Measurements from ENCODE around the gene CHADL.

The CHADL gene

DNA sequence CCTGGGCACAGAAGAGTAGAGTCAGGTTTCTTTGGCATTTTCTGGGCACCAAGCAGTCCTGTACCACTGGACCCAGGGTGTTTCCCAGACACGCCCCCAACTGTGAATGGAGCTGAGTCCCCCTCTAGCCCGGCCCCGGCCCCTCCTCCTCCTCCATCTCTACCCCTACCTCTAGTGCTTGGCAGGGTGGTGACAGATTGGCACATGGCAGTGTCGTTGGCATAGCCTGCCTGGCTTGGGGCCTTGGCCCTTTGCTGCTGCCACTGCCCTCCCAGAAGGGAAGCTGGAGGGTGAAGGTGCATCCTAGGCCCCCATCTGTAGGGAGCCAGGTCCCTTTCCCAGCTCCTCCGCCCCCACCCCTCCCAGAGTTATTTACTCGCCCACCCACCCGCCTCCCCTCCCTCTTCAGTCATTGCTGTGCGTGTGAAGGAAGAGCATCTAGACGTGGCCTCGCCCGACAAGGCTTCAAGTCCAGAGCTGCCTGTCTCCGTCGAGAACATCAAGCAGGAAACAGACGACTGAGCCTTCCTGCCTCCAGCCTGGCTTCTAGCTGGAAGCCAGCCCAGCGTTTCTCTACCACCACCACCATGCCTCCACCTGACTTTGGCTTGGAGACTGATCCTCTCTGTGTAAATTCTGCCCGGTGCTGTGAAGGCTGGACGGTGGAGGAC lies 10.9 kb downstream of the CHADL start:
- no peak for DNase-seq

DNA sequence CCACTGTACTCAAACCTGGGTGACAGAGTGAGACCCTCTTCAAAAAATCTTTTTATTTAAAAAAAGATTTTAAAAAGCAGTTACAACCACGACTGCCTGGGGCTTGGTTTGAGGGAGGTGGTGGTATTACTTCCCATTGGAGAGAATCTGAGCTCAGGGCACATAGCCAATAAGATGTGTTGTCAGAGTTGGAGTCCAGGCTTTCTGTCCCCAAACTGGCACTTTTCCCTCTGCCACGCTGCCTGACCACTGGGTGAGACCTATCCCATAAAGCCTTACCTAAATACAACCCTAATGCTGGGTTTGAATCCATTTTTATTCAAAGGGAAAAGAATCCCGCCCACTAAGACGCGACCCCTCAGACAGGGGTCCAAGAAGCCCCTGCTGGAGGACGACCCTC lies 11.5 kb downstream of the CHADL start:
- no peak for DNase-seq

DNA sequence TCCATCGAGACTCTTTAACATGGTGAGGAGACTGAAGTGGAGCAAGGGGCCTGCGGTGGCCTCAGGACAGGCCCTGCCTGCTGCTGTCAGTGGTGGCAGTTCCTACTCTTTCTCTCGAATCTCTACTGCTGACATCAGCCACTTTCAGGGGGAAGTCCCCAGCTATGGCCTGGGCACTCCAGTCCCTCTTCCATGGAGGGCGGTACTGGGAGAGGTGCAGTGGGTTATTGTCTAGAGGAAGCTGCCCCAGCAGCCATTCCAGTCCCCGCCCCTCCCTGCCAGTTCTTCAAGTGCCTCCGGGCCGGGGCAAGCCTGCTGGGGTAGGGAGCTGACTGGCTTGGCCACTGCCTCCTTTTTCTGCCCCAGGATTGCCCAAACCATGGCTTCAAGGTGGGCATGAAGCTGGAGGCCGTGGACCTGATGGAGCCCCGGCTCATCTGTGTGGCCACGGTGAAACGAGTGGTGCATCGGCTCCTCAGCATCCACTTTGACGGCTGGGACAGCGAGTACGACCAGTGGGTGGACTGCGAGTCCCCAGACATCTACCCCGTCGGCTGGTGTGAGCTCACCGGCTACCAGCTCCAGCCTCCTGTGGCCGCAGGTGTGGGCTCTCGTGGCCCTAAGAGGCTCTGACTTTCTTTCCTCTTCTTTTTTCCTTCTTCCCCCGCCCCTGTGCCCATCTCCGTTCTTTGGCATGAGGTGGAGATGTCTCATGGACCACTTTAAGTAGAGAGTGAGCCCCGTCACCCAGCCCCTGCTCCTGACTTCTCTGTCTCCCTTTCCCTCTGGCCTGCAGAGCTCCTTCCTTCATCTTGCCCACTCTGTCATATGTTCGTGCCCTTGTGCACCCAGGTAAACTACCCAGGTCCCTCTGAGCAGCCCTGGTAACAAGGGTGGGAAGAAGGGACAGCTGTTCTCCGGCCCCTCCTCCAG lies 13.7 kb downstream of the CHADL start:
- DNase-seq, result no peak

DNA sequence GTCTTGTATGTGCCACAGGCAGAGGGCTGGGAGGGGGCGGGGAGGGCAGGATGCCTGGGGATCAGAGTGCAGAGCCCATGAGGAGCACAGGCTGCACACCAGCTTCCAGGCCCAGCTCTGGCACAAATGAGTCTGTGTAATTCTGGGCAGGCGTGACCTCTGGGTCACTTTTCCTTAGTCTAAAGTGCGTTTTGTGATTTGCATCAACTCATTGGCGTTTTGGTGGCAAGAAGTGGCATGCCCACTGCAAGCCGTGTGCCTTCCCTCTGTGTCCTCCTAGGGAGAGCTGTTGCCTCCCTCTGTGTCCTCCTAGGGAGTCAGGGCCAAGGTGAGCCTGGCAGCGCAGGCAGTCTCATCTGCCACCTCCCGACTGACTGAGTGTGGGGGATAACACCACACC lies 17.2 kb downstream of the CHADL start:
- no peak for DNase-seq

DNA sequence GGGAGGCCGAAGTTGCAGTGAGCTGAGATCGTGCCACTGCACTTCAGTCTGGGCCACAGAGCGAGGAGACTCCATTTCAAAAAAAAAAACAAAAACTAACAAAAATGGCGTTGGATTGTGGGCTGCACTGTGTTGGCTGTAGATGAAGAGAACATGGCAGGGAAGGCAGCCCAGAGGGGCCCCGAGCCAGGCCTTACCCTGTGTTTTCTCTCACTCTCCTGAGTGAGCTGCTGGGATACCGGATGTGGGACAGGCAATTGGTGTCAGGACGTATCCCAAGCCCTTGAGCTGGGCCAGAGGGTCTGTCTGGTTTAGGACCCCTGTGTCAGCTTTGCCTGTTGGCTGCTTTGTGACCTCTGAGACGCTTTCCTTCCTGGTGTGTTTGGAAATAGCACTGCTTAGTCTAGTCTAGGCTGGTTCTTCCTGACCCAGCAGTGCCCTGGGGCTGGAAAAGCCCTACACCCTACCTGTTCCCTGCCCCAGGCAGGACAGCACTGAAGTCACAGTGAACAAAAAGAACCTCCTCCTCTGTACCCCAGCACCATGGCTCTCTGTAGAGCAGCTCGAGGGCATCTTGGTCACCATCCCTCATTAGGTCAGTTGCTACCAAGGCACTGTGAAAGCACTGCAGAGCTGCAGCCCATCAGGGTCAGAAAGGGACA lies 17.8 kb downstream of the CHADL start:
- DNase-seq, result no peak

DNA sequence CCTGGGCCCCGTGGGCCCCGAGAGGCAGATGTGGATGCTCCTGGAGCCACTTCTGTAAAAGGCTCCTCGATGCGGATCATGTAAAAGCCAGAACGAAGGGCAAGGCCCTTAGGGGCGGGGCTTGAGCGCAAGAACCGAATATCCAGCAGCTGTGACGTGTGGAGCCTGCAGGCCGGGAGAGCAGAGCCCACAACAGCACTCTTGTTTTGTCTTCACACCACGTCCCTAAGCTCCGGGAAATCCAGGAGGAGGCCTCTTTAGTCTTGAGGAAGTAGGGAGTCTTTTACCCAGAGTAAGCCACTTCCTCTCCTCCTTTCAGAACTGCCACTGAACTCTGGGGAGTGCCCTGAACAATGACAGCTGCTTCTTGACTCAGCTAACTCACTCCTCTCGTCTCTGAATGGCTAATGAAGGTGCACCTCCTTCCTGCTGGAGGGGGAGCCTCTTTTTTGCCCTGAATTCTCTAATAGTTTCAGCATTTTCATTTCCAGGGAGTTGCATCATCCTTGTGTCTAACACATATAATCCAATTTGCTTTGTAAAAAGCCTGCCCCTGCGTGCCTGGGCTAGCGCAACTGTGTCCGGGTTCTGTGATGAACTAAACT lies 23.1 kb downstream of the CHADL start:
- DNase-seq, result peak; percentile 88

DNA sequence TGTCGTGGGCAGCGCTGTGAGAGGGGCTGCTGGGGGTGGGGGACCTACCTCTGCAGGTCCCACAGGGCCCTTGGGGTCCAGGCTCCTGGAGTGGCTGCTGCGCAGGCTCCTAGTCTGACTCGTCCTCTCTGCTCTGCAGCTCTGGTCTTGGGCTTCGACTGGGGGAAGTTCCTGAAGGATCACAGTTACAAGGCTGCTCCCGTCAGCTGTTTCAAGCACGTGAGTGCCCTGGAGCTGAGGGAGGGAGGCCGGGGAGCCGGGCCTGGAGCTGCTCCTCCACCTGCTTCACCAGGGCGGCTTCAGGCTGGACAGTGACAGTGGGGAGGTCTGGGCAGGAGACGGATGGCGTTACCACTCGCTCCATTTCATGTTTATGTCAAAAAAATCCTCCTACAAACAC lies 23.7 kb downstream of the CHADL start:
- DNase-seq, result peak; percentile 4

DNA sequence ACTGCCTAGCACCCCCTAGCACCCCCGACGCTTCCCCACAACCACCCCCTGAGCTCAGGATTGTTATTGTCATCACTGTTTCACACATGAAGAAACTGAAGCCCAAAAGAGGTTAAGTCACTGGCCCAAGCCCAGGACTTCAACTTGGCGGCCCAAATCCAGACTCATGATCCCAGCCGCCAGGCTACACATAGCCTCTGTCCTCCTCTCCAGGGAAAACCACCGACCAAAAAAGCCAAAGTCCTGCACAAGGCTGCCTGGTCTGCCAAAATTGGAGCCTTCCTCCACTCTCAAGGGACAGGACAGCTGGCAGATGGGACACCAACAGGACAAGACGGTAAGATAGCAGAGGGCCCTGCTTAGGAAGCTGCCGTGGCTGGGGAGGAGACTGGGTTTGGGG lies 24.8 kb downstream of the CHADL start:
- no peak for DNase-seq

DNA sequence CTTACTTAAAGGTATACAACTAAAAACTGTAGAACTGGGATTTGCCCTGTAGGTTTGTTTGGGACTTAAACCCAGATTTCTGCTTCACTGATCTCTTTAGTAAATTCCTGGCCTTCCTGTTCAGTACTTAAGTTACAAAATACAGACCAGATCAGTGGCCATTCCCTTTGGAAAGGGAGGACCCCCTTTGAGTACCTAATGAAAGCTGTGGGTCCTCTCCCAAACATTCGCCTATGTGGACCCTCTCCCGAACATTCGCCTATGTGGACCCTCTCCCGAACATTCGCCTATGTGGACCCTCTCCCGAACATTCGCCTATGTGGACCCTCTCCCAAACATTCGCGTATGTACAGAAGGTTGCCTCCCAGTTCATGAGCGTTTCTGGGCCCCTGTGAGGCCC lies 25.3 kb downstream of the CHADL start:
- DNase-seq, result no peak

DNA sequence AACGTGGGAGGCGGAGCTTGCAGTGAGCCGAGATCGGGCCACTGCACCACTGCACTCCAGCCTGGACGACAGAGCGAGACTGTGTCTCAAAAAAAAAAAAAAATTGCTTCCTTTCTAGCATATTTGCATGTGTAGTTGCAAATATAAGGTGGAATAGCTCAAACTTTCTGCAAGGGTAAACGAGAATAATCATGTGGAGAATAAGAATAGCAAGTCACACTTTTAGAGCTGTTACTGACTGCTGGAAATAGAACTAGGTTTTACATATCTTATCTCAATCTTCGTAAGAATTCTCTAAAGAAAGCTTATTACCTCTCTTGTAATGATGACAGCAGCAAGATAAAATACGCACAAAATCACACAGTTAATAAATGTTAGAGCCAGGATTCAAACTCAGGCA lies 34.0 kb downstream of the CHADL start:
- no peak for DNase-seq

DNA sequence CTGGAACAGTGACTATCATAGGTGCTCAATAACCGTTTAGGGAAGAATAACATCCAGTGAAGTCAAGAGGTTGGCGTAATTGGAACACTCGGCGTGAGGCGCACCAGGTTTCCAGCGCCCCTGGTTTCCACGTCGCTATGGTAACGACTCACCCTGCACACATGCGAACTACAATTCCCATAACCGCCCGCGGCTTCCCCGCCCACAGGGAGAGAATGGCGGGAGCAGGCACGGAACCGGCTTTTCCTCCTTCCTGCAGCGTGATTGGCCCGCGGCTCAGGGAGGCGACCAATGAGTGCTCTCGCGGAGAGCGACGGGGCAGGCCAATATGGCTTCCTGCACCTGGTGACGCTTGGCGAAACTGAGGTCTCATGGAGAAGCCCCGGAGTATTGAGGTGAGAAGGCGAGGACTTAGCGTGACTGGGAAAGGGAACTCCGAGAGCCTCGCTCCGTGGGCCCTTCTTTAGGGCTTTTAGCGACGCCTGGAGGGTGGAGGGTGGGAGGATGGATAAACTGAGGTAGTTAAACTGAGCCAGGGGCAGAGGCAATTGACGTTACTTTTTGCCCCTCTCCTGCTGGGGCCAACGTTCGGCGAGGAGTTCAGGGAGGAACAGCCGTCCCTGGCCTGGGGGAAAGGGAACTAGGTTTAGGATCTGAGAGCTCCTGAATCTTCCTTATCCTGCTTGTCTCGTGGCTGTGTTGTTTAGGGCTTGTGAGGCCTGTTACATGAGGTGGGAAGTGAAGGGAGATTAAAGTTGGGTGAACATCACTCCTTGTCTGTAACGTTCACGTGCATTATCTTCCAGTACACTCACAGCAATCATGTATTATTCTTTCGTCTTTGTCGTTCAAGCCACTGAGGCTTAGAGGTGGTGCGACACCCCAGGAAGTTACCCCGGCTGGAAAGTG lies 35.5 kb downstream of the CHADL start, which contains the start of gene L3MBTL2:
Gene L3MBTL2, plus strand, starts transcription at position 321 of the 909 bp plus-strand sequence. Its CDS starts 51 bp downstream, at position 372.
- DNase-seq, result peak; percentile 94

DNA sequence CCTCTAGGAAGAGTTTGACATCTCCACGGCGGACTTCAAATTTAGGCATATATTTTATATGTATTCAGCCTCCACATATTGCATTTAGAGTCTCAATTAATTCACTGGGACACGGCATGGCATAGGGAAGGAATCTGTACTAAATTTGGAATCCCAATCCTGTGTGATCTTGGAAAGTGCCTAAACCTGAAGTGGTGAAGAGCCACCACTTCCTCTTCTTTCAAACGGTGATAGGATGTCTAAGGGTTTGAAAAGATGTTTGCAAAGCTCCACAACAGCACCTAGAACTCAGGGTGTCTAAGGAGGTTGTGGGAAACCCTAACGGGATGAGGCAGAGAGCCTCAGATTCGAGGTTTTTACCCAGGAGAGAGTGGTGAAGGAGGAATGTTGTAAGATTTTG lies 36.7 kb downstream of the CHADL start:
- no peak for DNase-seq

DNA sequence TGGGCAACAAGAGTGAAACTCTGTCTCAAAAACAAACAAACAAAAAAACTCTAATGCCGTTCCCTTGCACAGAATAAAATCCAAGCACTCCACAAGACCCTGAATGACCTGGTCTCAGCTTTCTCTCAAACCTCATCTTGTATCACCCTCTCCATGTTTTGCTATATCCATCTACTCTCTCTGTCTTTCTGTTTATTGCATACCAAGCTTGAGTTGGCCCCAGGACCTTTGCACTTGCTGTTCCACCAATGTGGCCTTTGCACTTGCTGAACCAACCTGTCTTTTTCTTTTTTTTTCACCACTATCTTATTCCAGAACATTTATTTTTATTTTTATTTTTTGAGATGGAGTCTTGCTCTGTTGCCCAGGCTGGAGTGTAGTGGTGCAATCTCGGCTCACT lies 37.6 kb downstream of the CHADL start:
- DNase-seq, result no peak

DNA sequence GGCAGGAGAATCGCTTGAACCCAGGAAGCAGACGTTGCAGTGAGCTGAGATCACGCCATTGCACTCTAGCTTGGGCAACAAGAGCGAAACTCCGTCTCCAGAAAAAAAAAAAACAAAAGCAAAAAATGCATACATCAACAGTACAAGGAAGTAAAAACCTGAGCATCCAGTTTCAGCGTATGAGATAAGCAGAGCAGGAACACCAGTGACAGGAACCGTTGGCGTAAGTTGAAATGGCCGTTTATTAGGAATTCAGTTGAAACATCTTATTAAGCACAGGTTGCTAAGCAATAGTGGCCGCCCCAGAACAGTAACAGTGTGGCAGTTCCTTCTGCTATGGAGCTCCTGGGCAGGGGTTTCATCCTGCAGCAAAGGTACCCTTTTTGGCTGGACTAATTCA lies 39.6 kb downstream of the CHADL start:
- DNase-seq, result no peak

DNA sequence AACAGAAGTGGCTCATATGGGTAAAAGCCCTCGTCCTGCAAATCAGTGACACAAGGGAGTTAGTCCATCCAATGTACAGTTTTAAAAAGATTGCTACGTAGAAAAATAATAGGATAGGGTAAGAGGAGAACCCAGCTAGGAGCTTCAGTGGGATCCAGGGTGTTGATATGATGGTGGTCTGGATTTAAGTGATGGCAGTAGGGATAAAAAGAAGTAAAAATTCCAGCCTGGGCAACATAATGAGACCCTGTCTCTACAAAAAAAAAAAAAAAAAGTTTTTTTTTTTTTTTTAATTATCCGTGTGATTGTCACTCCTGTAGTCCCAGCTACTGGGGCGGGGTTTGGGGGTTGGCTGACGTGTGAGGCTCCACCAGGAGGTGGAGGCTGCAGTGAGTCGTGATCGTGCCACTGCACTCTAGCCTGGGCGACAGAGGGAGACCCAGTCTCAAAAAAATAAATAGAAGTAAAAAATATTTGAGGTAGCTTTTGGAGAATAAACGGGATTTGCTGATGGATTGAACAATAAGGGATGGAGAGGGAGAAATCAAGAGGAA lies 42.6 kb downstream of the CHADL start:
- DNase-seq, result no peak

DNA sequence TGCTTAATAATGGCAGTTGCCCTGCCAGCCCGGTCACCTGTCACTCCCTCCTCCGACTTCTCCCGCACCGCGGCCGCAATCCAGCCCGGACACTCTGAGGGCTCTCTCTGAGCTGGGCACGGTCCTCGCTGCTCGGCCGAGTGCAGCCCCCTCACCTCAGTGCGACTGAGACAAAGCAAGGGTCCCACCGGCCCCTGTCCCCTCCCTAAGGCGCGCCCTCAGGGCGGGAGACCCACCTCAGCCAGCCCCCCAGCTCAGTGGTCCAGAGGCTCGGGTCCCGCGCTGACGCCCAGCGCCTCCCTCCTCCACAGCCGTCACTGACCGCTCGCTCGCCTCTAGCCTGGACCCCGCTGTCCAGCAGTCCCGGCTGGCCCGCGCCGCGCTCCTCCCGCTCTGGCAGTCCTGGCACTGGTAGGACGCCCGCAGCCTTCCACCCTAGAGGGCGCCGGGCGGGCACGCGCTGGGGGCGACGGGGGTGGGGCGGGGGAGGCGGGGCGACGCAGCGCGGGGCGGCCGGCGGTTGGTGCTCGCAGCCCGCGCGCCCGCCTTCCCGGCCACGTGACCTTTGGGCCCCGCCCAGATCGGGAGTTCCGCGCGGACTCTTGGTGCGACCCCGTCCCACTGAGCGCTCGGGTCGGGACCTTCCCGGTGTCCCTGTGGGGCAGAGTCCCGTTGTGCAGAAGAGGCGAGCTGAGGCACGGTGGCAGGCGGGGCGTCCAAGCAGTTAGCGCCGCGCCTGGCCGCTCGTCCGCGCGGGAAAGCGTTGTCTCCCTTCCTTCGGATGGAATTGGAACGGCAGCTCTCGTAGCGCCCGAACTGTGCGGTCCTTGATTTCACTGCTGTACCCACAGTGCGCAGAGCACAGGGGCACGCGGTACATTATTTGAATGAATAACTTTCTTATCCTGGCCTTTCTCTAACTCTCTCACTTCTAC lies 43.4 kb downstream of the CHADL start:
- peak; percentile 53 for DNase-seq

DNA sequence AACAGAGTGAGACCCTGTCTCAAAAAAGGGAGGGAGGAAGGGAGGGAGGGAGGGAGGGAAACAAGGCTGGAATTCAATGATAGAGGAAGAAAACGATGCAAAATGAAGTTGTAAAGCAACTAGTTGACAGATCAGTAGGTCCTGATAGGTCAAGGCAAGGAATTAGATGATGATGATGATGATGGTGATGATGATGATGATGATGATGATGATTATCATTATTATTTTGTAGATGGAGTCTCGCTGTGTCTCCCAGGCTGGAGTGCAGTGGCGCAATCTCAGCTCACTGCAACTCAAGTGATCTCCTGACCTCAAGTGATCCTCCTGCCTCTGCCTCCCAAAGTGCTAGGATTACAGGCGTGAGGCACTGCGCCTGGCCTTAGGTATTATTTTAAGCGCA lies 46.9 kb downstream of the CHADL start:
- no peak for DNase-seq

DNA sequence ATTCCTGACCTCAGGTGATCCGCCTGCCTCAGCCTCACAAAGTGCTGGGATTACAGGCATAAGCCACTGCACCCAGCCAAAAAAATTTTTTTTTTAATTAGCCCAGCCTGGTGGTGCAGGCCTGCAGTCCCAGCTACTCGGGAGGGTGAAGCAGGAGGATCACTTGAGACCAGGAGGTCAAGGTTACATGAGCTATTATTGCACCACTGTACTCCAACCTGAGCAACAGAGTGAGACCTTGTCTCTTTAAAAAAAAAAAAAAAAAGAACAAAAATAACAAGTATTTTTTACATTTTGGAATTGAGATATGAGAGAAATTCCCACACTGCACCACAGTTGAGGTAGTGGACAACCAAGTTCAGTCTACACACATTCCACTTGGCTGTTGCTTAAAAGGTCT lies 49.3 kb downstream of the CHADL start:
- no peak for DNase-seq

DNA sequence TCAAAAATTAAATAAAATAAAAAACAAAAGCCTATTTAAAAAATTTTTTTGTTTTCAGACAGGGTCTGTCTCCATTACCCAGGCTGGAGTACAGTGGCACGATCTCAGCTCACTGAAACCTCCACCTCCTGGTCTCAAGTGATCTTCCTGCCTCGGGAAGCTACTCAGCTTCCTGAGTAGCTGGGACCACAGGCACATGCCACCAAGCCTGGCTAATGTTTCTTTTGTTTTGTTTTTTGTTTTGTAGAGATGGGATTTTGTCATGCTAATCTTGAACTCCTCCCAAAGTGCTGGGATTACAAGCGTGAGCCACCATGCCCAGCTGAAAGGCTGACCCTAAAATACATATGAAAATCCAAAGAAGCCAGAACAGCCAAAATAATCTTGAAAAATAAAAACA lies 56.1 kb downstream of the CHADL start:
- DNase-seq, result no peak

Measured in fibroblast of skin of abdomen (primary cell).